ENCODE data around the gene CCDC6.
"Not testable (repeated sequence)": the region's sequence is repeated elsewhere in the genome, so short reads cannot be mapped to it uniquely, and the experiment has no call there.

CCDC6 gene

DNA sequence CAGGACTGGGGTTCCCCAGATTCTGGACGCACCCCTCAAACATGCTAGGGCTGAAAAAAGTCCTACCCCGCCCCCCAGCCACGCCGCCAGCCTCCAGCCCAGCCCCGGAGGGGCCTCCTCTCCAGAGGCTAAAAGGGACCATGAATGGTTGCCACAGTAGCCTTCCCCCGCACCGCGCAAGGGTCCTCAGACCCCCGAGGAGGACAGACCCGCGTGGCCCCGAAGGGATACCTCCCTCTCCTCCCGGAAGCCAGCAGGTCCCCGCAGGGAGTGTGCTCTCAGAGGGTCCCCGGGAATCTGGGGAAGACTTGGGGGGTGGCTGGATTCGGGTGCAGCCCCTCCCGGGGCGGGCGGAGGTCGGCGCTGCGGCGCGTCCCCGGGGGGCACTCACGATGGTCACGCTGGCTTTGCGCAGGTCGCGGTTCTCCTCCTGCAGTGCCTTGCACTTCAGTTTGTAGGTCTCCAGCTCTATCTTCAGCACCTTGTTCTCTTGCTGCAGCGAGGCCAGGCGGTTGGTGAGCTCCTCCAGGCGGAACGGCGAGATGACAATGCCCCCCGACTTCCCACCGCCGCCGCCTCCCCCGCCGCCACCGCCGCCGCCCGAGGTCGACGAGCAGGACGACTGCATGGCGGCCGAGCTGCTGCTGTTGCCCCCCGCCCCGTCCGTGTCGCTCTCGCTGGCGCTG lies 482 bp downstream of the CCDC6 start:
- no peak for DNase-seq (ENCODE audit: low read depth)

DNA sequence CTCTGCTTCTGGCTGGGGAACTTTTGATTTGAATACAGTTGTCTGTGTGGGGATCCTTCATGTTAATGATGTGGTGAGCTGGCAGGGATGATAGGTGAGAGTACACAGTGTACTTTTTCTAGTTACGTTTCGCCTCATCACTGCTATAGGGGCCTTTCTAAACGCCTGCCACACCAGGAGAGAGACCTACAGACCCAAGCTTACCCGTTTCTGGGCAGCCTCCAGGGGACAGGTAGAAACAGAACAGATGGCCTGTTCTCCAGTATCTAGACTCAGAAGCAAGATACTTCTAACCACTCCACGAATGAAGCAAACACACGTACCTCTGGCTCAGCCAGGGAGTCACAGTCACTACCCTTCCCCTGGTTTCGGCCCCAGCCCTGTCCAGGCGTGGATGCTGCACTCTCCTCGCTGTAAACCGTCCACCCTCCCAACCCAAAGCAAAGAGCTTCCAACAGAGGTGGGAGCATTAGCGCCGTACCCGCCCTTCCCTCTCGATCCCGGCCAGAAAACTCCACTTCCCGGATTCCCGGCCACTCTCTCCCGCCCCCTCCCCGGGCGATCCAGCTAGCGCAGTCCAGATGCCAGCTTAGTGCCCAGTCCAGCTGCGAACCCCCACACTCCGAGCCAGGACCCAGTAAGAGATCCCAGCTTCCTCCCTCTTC lies 1.2 kb downstream of the CCDC6 start:
- DNase-seq (ENCODE audit: low read depth) = peak; percentile 44

DNA sequence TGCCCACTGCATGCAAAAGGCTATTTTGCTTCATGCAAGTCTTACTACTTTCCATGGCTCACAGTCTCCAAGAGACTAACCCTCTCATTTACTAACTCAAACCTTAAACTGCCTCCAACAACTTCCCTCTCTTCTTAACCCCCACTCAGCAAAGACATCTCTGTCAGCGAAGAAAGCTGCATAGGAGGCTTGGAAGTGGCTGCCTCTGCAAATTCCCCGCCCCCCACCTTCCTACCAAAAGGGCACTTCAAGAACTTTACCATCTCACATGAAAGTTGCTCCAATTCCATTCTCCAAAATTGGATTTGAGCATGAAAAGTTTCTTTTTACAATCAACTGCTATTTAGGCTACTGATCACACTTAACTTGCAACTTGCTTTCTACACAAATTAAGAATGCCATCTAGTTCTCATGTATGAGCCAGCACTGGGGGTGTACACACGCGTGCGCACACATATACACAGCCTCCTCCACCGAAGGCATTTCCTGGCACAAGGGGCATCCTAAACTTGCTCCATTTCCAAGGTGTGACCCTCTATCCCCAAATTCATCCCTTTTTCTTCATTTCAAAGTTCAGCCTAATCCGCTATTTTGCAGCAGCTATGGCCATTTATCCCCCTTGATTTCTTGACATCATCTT lies 1.8 kb downstream of the CCDC6 start:
- no peak for DNase-seq (ENCODE audit: low read depth)

DNA sequence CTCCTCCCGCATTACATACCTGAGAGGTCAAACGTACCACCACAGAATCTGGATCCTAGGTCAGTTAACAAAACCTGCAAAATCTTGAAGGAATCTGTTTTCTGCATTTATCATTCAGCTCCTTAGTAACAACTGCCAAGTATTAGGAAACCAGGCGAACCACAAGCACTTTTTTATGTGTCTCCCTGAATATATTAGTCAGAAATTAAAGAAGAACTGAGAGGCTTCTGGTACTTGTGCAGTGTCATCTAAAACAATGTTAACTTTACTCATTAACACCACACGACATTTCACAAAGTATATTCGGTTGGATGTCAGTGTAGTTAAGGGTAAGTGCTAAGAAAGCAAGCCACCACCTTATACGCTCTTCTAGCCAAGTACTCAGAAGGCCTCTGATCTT lies 2.5 kb downstream of the CCDC6 start:
- DNase-seq (ENCODE audit: low read depth) = peak; percentile 81

DNA sequence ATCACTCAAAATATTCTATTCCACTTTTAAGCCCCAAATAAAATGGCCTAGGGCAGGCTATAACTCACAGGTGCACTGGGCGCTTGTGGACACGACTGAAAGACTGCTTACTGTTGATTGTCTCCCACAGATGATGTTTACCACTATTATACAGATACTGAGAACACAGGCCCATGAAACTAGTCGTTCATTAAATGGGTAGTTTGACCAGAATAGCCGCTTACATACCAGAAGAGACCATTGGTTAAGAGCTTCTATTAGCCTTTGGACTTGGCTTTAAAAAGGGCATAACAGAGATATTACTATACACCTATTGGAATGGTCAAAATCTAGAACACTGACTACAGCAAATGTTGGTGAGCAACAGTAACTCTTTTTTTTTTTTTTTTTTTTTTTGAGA lies 4.3 kb downstream of the CCDC6 start:
- no peak for DNase-seq (ENCODE audit: low read depth)

DNA sequence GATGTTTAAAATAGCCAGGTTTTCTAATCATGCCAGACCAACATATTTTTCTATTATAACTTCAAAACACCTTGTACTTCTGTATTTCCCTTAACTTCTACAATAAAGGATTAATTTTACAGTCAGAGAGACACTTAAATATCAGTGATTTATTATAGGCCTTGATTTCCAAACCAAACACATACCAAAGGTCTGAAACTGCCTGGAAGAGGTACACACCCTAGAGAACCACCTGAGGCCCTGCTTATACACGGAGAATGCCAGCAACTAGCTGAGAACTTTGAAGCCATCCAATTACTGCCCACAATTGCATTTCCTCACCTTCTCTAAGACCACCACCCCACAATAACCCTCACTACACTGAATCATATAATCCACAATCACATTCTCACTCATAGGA lies 4.9 kb downstream of the CCDC6 start:
- DNase-seq (ENCODE audit: low read depth) = no peak

DNA sequence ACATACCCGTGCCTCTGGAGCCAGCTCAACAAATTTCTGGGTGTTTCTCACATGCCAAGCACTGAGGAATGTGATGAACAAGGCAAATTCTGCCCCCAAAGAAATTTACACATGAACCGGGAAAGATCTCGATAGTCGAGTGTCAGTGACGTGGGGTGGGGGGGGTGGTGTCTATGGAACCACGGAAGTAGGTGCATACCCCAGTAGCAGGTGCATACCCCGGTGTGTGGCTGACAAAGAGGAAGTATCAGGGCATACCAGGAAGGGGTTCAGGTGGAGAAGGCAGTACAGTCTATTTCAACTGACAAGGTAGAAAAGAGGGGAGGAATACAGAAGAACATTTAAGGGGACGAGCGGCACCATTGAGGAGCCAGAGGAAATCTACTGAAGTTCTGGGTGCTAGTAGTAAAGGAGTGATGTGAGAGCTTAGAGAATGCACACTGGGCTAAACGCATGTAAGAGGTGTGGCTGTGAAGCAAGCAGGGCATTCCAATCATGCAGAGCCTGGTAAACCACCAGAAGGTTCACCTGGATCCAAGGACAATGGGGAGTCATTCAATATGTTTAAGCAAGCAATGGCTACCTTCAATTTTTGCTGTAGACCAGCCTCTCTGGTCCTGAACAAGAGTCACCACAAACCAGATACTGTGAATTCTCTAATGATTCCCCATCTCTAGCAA lies 6.2 kb downstream of the CCDC6 start:
- no peak for DNase-seq (ENCODE audit: low read depth)

DNA sequence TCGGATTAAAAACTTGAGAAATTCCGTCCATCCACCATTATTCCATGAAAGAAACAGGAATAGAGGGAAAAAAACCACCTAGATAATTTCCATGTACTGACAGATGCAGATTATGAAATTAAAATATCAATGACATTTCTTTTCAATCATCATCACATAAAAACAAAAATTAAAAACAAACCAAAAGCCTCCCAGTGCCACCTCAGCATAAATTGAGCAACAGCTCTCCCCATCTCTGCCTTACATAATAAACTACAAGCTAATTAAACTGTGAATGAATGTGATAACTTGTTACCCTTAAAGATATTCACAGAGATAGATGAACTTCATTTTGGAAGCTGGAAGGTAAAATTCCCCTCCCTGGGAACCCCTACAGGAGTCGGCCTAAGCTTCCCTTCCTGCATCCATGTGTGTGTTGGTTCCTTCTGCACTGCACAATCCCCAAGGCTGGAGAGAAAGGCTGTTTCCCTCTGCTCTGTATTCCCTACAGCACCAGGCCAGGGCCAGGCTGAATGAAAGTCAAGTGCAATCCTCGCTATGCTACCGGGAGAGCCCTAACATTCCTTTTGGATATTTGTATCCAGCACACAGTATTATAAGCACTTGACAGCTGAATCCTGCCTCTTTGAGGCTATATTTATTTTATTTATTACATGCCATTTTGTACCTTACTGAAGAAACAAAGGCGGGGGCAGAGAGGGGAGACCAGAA lies 8.1 kb downstream of the CCDC6 start:
- no peak for DNase-seq (ENCODE audit: low read depth)

DNA sequence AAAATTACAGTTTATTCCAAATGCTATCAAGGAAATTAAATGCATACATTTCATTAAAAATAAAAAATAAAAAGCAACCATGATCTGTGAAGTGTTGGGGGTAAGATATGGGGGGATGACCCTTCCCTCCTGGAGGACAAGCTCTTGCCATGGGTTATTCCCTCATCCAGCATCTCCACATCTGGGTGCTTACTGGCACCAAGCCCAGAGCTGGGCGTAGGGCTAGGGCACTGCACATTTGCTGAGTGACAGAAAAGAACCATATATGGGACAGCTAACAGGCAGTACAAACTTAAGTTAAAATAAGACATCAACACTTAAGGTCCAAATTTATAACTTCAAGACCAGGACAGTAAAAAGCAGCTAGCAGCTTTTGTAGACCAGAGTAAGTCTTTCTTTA lies 10.2 kb downstream of the CCDC6 start:
- DNase-seq (ENCODE audit: low read depth) = no peak

DNA sequence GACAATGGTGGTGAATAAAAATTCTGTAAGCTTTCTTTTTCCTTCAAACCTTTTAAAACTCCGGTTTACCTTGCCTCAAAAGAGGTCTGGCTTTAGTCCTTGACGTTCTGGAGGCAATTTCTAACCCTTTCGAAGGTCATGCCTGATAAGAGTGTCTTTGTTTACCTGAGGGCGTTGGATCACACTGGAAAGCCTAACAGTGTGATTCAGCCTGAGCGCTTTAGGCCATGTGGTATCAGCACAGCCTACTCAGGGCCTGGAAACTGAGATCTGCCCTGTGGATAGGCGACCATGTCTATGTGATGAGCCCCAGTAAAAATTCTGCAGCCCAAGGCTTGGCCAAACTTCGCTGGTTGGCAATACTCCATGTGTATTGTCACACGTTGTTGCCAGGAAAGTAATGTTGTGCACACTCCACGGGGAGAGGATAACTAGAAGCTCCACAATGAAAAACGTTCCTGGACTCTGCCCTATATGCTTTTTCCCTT lies 10.7 kb downstream of the CCDC6 start:
- DNase-seq (ENCODE audit: low read depth) = peak; percentile 61

DNA sequence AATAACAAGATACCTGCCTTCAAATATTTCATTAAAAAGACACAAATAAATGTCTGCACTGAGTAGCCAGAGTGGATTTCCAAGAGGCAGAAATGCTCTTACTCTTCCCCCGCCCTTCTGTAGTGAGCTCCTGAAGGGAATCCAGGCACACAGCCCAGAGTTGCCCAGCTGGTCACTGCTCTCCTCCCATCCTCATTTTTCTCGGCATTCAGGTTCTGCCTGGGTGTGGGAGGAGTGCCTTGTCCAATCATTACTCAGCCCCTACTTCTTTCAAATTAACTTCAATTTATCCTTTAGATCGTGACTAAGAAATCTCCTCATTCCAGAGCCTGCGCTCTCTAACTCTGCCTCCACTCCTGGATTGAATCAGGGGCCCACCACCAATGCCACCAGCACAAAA lies 12.2 kb downstream of the CCDC6 start:
- DNase-seq (ENCODE audit: low read depth) = peak; percentile 91

DNA sequence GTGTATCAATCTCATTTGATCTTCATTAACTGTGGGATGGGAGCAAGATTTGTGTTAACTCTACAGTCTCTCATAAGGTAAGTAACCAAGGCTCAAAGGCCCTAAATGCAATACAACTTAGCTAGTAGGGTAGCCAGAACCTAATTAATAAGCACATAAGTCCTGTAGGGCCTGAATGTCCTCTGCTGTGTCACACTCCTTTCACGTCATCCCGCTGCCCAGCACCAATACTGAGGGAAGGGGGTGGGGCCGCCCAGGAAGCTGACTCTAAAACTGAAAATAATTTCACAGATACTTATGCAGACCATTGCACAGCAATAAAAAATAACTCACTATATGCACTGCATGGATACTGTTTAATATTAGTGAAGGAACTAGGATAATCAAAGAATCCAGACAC lies 13.7 kb downstream of the CCDC6 start:
- DNase-seq (ENCODE audit: low read depth) = no peak

DNA sequence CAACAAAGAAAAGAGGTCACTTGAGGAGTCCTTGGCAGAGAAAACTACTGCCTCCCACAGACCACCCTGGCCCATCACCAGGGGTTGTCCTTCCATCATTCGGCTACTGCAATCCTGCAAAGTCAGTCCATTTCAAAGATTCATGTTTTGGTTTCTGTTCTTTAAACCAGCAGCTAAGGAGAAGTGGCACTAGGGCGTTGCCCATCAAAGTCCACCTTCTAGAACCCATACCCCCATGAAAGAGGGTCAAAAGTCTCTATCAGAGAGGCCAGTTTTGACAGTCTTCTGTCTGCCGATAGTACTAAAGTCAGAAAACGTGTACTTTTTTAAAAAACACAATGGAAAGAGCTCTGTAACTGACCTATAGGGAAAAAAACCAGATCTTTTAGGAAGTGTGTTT lies 14.4 kb downstream of the CCDC6 start:
- no peak for DNase-seq (ENCODE audit: low read depth)

DNA sequence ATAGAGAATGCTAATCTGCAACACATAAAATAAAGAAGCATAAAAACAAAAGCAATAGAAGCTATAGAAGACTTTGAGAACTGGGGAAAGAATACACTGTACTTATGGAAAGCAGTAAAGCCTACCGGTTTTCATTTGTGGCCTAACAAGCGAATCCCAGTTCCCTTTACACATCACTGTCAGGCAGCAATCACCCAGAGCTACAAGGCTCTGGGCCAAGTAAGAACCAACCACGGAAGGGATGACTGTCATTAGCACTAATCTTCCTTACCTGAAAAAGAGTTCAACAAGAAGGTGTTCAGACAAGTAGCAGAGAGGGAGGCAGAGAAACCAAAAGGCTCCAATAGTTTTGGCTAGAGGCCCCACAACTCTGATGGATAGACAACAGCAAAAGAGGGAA lies 15.0 kb downstream of the CCDC6 start:
- DNase-seq (ENCODE audit: low read depth) = no peak

DNA sequence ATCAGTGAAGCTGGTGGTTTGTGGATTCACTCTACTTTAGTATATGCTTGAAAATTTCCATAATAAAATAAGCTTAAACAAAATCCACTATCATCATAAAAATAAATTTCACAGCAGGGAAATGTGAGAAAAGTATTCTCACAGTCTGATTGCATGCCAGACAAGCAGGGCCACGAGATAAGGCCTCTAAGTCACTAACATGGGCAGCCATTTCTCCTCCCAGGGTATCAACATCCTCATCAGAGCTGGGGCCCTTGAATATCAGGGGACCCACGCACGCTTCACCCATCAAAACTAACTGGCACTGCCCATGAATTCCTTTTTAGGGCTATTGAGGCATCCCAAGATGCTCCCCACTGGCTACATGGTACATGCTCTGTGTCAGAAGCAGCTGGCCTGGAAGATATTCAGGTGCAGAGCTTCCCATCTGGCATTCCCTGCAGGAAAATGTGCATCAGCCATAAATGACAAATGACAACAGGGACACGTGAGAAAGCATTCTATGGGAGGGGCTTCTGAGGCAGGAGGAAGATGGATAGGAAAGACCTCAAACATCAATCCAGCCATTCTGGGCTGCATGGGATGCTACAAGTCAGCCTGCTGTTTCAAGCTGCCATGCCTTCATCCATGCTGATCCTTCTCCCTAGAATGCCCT lies 17.4 kb downstream of the CCDC6 start:
- no peak for DNase-seq (ENCODE audit: low read depth)

DNA sequence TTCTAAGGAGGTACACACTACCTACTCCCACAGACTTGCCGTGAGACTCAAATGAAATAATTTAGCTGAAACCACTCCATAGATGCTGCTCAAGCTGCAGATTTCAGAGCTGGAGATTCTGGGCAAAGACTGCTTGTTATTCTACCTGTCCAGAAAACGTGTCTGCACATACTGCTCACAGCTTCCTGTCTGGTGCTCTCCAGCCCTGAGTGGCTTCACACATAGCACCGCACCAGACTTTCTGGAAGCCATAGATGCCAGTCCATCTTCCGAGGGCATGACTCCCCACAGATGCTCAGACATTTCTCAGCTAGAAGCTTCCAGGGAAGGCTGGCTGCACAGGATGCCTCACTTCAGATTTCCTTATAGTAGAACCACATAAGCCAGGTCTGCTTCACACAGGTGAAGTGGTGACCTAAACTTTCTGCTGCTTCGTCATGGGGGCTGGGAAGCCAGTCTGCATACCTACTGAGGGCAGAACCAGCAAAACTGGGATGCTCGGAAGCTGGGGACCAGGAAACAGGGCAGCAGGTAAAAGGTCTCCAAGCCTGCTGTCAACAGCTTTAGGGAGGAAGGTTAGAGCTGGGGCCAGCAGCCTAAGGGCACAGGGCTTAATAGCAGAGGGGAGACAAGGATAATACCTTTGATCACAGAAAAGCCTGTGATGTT lies 18.2 kb downstream of the CCDC6 start:
- no peak for DNase-seq (ENCODE audit: low read depth)

DNA sequence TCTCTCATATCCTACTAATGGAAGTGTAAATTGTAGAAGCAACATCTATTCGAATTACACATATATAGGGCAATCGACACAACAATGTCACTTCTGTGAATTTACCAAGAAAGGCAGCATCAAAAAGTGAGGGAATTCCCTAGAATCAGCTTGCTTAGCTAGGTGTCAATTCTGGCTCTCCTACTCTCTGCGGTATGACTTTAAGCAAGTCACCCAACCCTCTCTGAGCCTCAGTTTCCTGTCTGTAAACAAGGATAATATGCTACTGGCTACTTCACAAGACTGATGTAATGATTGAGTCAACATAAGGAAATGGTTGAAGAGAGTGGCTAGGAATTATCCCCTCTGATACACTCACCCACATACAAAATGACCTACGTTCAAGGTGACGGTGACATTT lies 19.4 kb downstream of the CCDC6 start:
- no peak for DNase-seq (ENCODE audit: low read depth)

DNA sequence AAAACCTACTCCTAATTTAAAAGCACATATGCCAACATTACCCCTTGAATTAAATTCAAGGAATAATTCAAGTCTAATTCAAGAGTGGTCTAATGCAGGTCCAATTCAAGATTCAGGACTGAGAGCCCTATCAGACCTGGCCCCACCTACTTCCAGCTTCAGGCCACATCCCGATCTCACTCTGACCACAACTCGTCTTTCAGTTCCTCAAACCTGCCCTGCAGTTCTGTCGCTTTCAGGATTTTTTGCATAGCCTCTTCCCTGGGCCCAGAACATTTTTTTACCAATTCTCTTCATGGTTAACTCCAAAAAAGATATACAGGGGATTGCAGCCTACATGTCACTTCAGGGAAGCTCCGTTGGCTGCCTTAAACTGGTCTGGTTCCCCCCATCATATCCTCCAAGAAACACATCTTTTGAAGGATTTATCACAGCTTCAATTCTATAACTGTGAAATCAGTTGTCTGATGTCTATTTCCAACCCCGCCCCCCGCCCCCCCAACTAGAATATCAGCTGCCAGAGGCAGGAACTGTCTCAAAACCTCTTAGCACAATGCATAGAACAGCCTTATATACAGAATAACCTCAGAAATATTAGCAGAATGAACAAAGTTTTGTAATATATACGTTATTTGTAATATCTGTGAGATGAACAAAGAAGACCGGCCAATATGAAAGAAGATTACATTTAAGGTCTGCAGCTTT lies 20.8 kb downstream of the CCDC6 start:
- DNase-seq (ENCODE audit: low read depth) = no peak

DNA sequence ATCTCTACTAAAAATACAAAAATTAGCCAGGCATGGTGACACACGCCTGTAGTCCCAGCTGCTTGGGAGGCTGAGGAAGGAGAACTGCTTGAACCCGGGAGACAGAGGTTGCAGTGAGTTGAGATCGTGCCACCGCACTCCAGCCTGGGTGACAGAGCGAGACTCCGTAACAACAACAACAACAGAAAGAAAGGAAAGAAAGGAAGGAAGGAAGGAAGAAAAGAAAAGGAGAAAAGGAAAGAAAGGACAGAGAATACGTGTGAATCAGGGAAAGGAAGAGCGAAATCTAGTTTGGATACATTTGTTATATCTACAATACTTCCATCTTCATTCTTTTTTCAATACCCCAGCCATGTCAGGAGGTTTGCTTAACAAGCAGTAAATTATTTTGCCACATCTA lies 21.5 kb downstream of the CCDC6 start:
- not testable (repeated sequence) for DNase-seq (ENCODE audit: low read depth)

DNA sequence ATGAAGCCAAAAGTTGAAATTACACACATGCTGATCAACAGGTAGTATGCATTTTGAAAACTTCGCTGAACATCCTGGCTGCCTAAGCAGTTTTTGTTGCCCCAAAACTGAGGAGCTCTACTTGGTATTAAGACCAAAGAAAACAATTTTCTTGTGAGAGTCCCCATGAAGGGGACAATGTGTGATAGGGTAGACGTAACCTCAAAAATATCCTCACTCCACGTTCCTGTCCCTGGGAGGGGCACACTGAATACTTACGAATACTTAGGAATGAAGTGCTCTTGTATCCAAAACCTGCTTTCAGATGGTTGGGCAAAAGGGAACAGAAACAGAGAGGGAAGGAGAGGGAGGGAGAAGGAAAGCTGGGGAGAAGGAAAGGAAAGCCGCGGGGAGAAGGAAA lies 24.7 kb downstream of the CCDC6 start:
- no peak for DNase-seq (ENCODE audit: low read depth)

Measured in amniotic epithelial cell (primary cell).